ENCODE data around the gene TTBK1. TPM values are rescaled to one million over a fixed set of nuclear protein-coding genes. Genes with fewer than 3 reads are reported as not detected.

TTBK1 gene
- total and polyA plus RNA-seq, 2 of the 4 experiments (the other 2 are of a cell fraction) = 0.02 TPM; not detected in 1

- H2BK15ac ChIP-seq (ENCODE audit: low read depth, low read length) = no peak overlapping the region
- H3K79me1 ChIP-seq (ENCODE audit: low read depth in 1 of 2, low read length in 2 of 2) = no peaks in the 10 kb centered on the region
- dilution Hi-C loops (cut with HindIII; ENCODE audit: low sequenced_read_pairs, unreplicated experiment) (no loop called here), intact Hi-C loops (cut with micrococcal nuclease) (no loop called here), in situ Hi-C loops (cut with MboI; ENCODE audit: low sequenced_read_pairs) (no loop called here)
- H2BK120ac ChIP-seq (ENCODE audit: low read depth, low read length) = no peak overlapping the region
- no peaks in the 10 kb centered on the region for H3K27me3 ChIP-seq (ENCODE audit: control insufficient read depth, insufficient read depth, low read length)
- no peak overlapping the region for H2AK5ac ChIP-seq (ENCODE audit: low read depth, low read length)
- peaks cover 24% of the 10 kb centered on the region for H3K36me3 ChIP-seq (ENCODE audit: control insufficient read depth, insufficient read depth, low read length)
- no peak overlapping the region for H3K9ac ChIP-seq (ENCODE audit: low read depth, low read length)
- no peaks in the 10 kb centered on the region; the same call in 1 of the 2 replicates for H3K9me1 ChIP-seq (ENCODE audit: insufficient read depth, low read length)
- H2BK20ac ChIP-seq (ENCODE audit: low read depth, low read length) = no peak overlapping the region
- H3K4me3 ChIP-seq (ENCODE audit: insufficient read depth, low read depth, low read length) = no peak overlapping the region
- no peak overlapping the region for H4K5ac ChIP-seq (ENCODE audit: low read depth, low read length)
- no peak overlapping the region for H2AK9ac ChIP-seq (replicated peaks; ENCODE audit: low read depth, low read length, poor library complexity)
- H4K8ac ChIP-seq (ENCODE audit: low read depth in 2 of 2, low read length in 2 of 2) = no peak overlapping the region
- H2AFZ ChIP-seq (replicated peaks; ENCODE audit: low read length, poor library complexity) = no peak overlapping the region
- H3K4me2 ChIP-seq (ENCODE audit: low read depth, low read length) = no peak overlapping the region
- CTCF ChIA-PET = no interaction called here
- ATAC-seq (ENCODE audit: low read depth) (no peak), DNase-seq (no peak)
- H3K27ac ChIP-seq (ENCODE audit: insufficient read depth, low read length) = no peak overlapping the region
- H3K4ac ChIP-seq (ENCODE audit: low read depth, low read length) = no peak overlapping the region
- POLR2A ChIA-PET (ENCODE audit: unreplicated experiment) = no interaction called here
- no peak overlapping the region for H3K18ac ChIP-seq (ENCODE audit: low read depth, low read length)
- no TSS peak for BruUV-seq (replicated peaks)
- no peak overlapping the region for H2BK5ac ChIP-seq (ENCODE audit: low read depth, low read length, poor library complexity, severe bottlenecking)
- H4K20me1 ChIP-seq (ENCODE audit: insufficient read depth, low read length) = no peaks in the 10 kb centered on the region
- WGBS, 2 experiments (ENCODE audit: extremely low coverage in 2 of 2, insufficient read length in 1 of 2) = no CpG with 5 or more reads among the region's 2 CpGs
- no peak overlapping the region for H4K91ac ChIP-seq (ENCODE audit: insufficient read depth, low read depth, low read length)
- H3K14ac ChIP-seq (replicated peaks; ENCODE audit: low read depth, low read length) = no peak overlapping the region
- H3K9me3 ChIP-seq (ENCODE audit: control insufficient read depth, insufficient read depth, low read length) = no peaks in the 10 kb centered on the region; the same call in 1 of the 2 replicates
- no peak overlapping the region for H3K23ac ChIP-seq (ENCODE audit: low read depth, low read length)
- TF ChIP-seq FOS (IDR thresholded peaks at IDR 0.05; ENCODE audit: low read depth, low read length) (no peak), MAFK (IDR thresholded peaks at IDR 0.05; ENCODE audit: low read depth, low read length) (peak; percentile 56; the same call in 1 of the 2 replicates), NFE2L2 (IDR thresholded peaks at IDR 0.05; ENCODE audit: low read depth, low read length) (peak; percentile 91)
- H3K4me1 ChIP-seq (ENCODE audit: control insufficient read depth, insufficient read depth, low read length) = no peaks in the 10 kb centered on the region
- no peak overlapping the region for H3K56ac ChIP-seq (ENCODE audit: extremely low read depth, insufficient read depth, low read length)
These were observed 36.0 kb upstream of the TTBK1 start for GRCh38 chr6:43207286-43207685.
